Gastrocnemius medialis (tissue), 4 donors: ENCODE results near the gene GALNT17. TPM values are rescaled to one million over a fixed set of nuclear protein-coding genes. Genes with fewer than 3 reads are reported as not detected.

Experiments used
- ATAC-seq, 2 donors: fragments of 150-250 bp; one replicate each; pipeline ENCODE4 v1.9.1; 2016
- DNase-seq, 2 donors: peaks; one replicate each; pipeline ENCODE4 v3.0.0-alpha.2; 2019
- H3K27ac ChIP-seq, 4 donors: fragments of 200-600 bp; sonication (generic); 1 replicate in 1 of 4; 2 replicates in 3 of 4; pipeline ENCODE4 v1.5.1; 2016 to 2018; ENCODE audit warnings: mild to moderate bottlenecking in 2 of 4, moderate library complexity in 1 of 4
- H3K27me3 ChIP-seq, 3 donors: fragments of 200-600 bp; sonication (generic) in 2 of 3; 1 replicate in 1 of 3; 2 replicates in 2 of 3; pipeline versions ENCODE4 v1.5.1 to v1.6.0; 2016 to 2019; ENCODE audit warnings: mild to moderate bottlenecking in 1 of 3, moderate library complexity in 1 of 3
- H3K36me3 ChIP-seq, 2 donors: fragments of 200-600 bp; sonication (generic) in 1 of 2; one replicate each; pipeline ENCODE4 v1.5.1; 2017 to 2018
- H3K4me1 ChIP-seq, 2 donors: fragments of 200-600 bp; sonication (generic) in 1 of 2; one replicate each; pipeline ENCODE4 v1.5.1; 2016 to 2017; ENCODE audit warnings: mild to moderate bottlenecking in 2 of 2
- H3K4me3 ChIP-seq, 4 donors: fragments of 200-600 bp; sonication (generic) in 3 of 4; 1 replicate in 1 of 4; 2 replicates in 3 of 4; pipeline ENCODE4 v1.5.1; 2016 to 2019; ENCODE audit warnings: mild to moderate bottlenecking in 2 of 4
- H3K9me3 ChIP-seq, 3 donors: fragments of 200-600 bp; sonication (generic) in 2 of 3; 1 replicate in 1 of 3; 2 replicates in 2 of 3; pipeline ENCODE4 v1.5.1; 2016 to 2019
- POLR2A ChIP-seq, 2 donors: fragments of 450-650 bp; IDR thresholded peaks; one replicate each; pipeline ENCODE4 v1.6.1; 2017; ENCODE audit warnings: antibody characterized with exemption in 2 of 2, mild to moderate bottlenecking in 2 of 2, moderate library complexity in 2 of 2
- in situ Hi-C, 4 donors: fragments of 200-750 bp; cut with MboI; loops; one replicate each; pipeline versions ENCODE4 v1.15.0 to v1.8.0; 2017; ENCODE audit warnings: low sequenced_read_pairs in 4 of 4
- intact Hi-C: fragments of 100-400 bp; cut with DNase I; formaldehyde crosslinking; loops from one replicate; pipeline ENCODE4 v1.15.1; 2023; ENCODE audit warnings: low total_unique reads
- total RNA-seq, 4 donors: library from RNA; depleted of rRNA; stranded (reverse); fragments of >200 nt; gene quantifications; one replicate each; pipeline versions ENCODE4 v1.1.0 to v1.2.3, GENCODE V29; 2016
- TF ChIP-seq, protein P1 (sequence below), 5 experiments: fragments of 450-650 bp in 3 of 5; fragments of 200-600 bp in 2 of 5; sonication (generic) in 2 of 5; IDR thresholded peaks in 4 of 5; conservative IDR thresholded peaks in 1 of 5; 1 replicate in 4 of 5; 2 replicates in 1 of 5; pipeline ENCODE4 v1.5.1; 2016 to 2019; ENCODE audit warnings: antibody characterized with exemption in 5 of 5, mild to moderate bottlenecking in 3 of 5, moderate library complexity in 3 of 5

Gene GALNT17
- total RNA-seq, 4 donors from 2014 or later, result 1.9 to 13.0 (median 12.3) TPM

DNA sequence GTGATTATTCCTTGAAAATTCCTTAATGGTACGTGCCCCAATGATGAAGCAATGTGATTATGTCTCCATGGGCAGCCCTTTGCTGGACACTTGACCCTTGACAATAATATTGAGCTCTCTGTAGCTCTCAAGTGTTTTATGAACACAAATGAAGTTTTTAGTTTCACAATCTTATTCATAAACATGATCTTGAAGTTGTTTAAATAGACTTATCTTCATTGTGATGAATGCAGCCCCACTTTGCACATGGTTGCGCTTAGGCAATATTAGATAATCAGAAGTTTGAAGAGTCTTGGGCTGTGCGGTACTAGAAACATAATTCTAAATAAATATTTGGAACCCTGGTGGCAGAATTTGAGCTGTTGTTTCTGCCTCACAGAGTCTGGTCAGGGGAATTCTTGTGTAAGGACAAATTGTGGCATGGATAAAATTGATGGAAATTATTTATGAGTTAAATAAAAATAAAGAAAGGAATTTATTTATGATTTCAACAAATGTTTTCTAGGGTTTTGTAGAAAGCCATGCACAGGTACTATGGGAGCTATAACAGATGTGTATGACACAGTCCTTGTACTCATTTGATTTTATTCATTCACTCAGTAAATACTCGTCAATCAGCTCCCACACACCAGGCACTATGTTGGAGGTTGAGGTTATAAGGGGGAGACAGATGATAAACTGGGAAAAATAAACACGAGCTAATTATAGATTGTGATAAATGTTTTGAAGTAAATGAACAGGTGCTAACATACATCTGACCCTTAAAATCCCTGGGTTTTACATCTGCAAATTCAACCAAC, 217.9 kb downstream of the GALNT17 start:
- intact Hi-C loops, result no loop called here
- Histone ChIP-seq H3K4me3 (no peak overlapping the region), H3K36me3 (no peaks in the 10 kb centered on the region), H3K9me3 (no peaks in the 10 kb centered on the region), H3K27me3 (no peaks in the 10 kb centered on the region), H3K4me1 (peaks cover 0 to 3% of the 10 kb centered on the region in 2 donors), H3K27ac (no peak overlapping the region)
- in situ Hi-C loops, result no loop called here
- DNase-seq (no peak), ATAC-seq (no peak)
- TF ChIP-seq, protein P1, sequence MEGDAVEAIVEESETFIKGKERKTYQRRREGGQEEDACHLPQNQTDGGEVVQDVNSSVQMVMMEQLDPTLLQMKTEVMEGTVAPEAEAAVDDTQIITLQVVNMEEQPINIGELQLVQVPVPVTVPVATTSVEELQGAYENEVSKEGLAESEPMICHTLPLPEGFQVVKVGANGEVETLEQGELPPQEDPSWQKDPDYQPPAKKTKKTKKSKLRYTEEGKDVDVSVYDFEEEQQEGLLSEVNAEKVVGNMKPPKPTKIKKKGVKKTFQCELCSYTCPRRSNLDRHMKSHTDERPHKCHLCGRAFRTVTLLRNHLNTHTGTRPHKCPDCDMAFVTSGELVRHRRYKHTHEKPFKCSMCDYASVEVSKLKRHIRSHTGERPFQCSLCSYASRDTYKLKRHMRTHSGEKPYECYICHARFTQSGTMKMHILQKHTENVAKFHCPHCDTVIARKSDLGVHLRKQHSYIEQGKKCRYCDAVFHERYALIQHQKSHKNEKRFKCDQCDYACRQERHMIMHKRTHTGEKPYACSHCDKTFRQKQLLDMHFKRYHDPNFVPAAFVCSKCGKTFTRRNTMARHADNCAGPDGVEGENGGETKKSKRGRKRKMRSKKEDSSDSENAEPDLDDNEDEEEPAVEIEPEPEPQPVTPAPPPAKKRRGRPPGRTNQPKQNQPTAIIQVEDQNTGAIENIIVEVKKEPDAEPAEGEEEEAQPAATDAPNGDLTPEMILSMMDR (IDR thresholded peaks at IDR 0.05 in 4 of 5, conservative IDR thresholded peaks at IDR 0.05 in 1 of 5), result no peak
- no peak for TF ChIP-seq POLR2A (IDR thresholded peaks at IDR 0.05)

GRCh38 chr7:71350680-71351079, 218.7 kb downstream of the GALNT17 start:
- DNase-seq (no peak), ATAC-seq (no peak)
- TF ChIP-seq, protein P1 (IDR thresholded peaks at IDR 0.05 in 4 of 5, conservative IDR thresholded peaks at IDR 0.05 in 1 of 5), result no peak
- TF ChIP-seq POLR2A (IDR thresholded peaks at IDR 0.05), result no peak
- H3K27me3 ChIP-seq, result no peaks in the 10 kb centered on the region
- H3K27ac ChIP-seq, result no peak overlapping the region
- no peak overlapping the region for H3K4me3 ChIP-seq
- intact Hi-C loops, result no loop called here
- H3K4me1 ChIP-seq, result peaks cover 0 to 3% of the 10 kb centered on the region in 2 donors
- in situ Hi-C loops, result no loop called here
- no peaks in the 10 kb centered on the region for H3K36me3 ChIP-seq
- no peaks in the 10 kb centered on the region for H3K9me3 ChIP-seq

- Histone ChIP-seq H3K4me3 (no peak overlapping the region), H3K4me1 (peaks cover 0 to 3% of the 10 kb centered on the region in 2 donors), H3K27me3 (no peaks in the 10 kb centered on the region), H3K36me3 (no peaks in the 10 kb centered on the region), H3K9me3 (no peaks in the 10 kb centered on the region), H3K27ac (no peak overlapping the region)
- ATAC-seq (no peak), DNase-seq (no peak)
- intact Hi-C loops (no loop called here), in situ Hi-C loops (no loop called here)
- no peak for TF ChIP-seq POLR2A (IDR thresholded peaks at IDR 0.05)
Observed at GRCh38 chr7:71354716-71355115, 222.8 kb downstream of the GALNT17 start.

- in situ Hi-C loops, result no loop called here
- Histone ChIP-seq H3K4me3 (no peak overlapping the region), H3K36me3 (no peaks in the 10 kb centered on the region), H3K4me1 (peaks cover 6 to 8% of the 10 kb centered on the region in 2 donors), H3K27ac (no peak overlapping the region), H3K27me3 (no peaks in the 10 kb centered on the region), H3K9me3 (no peaks in the 10 kb centered on the region)
- intact Hi-C loops, result no loop called here
- DNase-seq, result no peak
- ATAC-seq, result no peak
- TF ChIP-seq POLR2A (IDR thresholded peaks at IDR 0.05), result no peak
- TF ChIP-seq, protein P1 (IDR thresholded peaks at IDR 0.05 in 4 of 5, conservative IDR thresholded peaks at IDR 0.05 in 1 of 5), result no peak
Observed at GRCh38 chr7:71361451-71362032, 229.6 kb downstream of the GALNT17 start.

DNA sequence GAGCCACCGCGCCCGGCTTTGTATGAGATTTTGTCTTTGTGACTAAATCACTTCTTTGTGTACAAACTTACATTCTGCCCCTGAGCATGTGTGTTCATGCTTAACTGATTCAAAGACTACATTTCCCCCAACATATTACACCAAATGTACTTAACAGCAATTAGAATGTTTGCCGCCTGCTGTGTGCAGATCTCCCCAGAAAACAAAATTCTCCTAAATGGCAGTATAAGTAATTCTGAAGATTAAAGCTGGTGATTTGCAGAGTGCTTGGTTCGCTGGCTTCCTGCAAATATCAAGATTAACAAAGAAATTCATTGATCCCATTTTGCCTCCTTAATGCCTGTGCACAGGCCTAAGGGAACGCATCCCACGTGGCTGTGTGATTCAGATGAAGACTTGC, 230.3 kb downstream of the GALNT17 start:
- intact Hi-C loops, result no loop called here
- no peaks in the 10 kb centered on the region for H3K9me3 ChIP-seq
- ATAC-seq (no peak), DNase-seq (no peak)
- in situ Hi-C loops, result no loop called here
- no peak for TF ChIP-seq POLR2A (IDR thresholded peaks at IDR 0.05)
- TF ChIP-seq, protein P1 (IDR thresholded peaks at IDR 0.05 in 4 of 5, conservative IDR thresholded peaks at IDR 0.05 in 1 of 5), result no peak
- no peaks in the 10 kb centered on the region for H3K36me3 ChIP-seq
- H3K4me3 ChIP-seq, result no peak overlapping the region
- peaks cover 6 to 8% of the 10 kb centered on the region in 2 donors for H3K4me1 ChIP-seq
- no peak overlapping the region for H3K27ac ChIP-seq
- H3K27me3 ChIP-seq, result no peaks in the 10 kb centered on the region
